GM23338 (cell line): Measurements from ENCODE around the gene MAP4. TPM values are rescaled to one million over a fixed set of nuclear protein-coding genes. Genes with fewer than 3 reads are reported as not detected.

Experiments used
- ATAC-seq: fragments of 200-7000 bp; cut with Tn5 transposase; 3 replicates; pipeline ENCODE4 v1.9.1; 2020
- DNase-seq: peaks from one replicate; pipeline ENCODE4 v3.0.0-alpha.2; 2015; ENCODE audit warnings: low spot score
- H2AFZ ChIP-seq: fragments of 200-600 bp; sonication (generic); 2 replicates; pipeline ENCODE4 v1.8.0; 2016; ENCODE audit warnings: antibody characterized with exemption, mild to moderate bottlenecking, moderate library complexity
- H3F3A ChIP-seq: fragments of 200-600 bp; sonication (generic); replicated peaks from 2 replicates; pipeline ENCODE4 v1.8.0; 2017; ENCODE audit warnings: antibody characterized with exemption, mixed run types, low read depth
- H3K27ac ChIP-seq: fragments of 200-600 bp; sonication (generic); 2 replicates; pipeline ENCODE4 v1.6.1; 2016; ENCODE audit warnings: low read depth
- H3K27me3 ChIP-seq: fragments of 200-600 bp; sonication (generic); 2 replicates; pipeline ENCODE4 v1.8.0; 2016; ENCODE audit warnings: mild to moderate bottlenecking, mixed run types, moderate library complexity; ENCODE audit not compliant: insufficient read depth
- H3K36me3 ChIP-seq: fragments of 200-600 bp; sonication (generic); 2 replicates; pipeline ENCODE4 v1.8.0; 2016; ENCODE audit warnings: mild to moderate bottlenecking; ENCODE audit not compliant: insufficient read depth
- H3K4me1 ChIP-seq: fragments of 200-600 bp; sonication (generic); 2 replicates; pipeline ENCODE4 v1.8.0; 2016; ENCODE audit warnings: mild to moderate bottlenecking, moderate library complexity; ENCODE audit not compliant: insufficient read depth
- H3K4me2 ChIP-seq: fragments of 200-600 bp; sonication (generic); 2 replicates; pipeline ENCODE4 v1.7.1; 2017; ENCODE audit warnings: mixed run types
- H3K4me3 ChIP-seq: fragments of 200-600 bp; sonication (generic); 2 replicates; pipeline ENCODE4 v1.6.1; 2016; ENCODE audit warnings: mixed run types
- H3K79me2 ChIP-seq: fragments of 200-600 bp; sonication (generic); replicated peaks from 2 replicates; pipeline ENCODE4 v1.8.0; 2017; ENCODE audit warnings: mild to moderate bottlenecking; ENCODE audit not compliant: insufficient read depth
- H3K9me2 ChIP-seq: fragments of 200-600 bp; sonication (generic); 2 replicates; pipeline ENCODE4 v1.8.0; 2017; ENCODE audit not compliant: insufficient read depth
- H4K20me1 ChIP-seq: fragments of 200-600 bp; sonication (generic); replicated peaks from 2 replicates; pipeline ENCODE4 v1.8.0; 2017; ENCODE audit warnings: mild to moderate bottlenecking; ENCODE audit not compliant: insufficient read depth
- H3K27ac Mint-ChIP-seq: 2 replicates; pipeline ENCODE4 v1.8.0; 2020; ENCODE audit warnings: inconsistent platforms, mild to moderate bottlenecking, moderate library complexity, mixed read lengths
- H3K27me3 Mint-ChIP-seq: 3 replicates; pipeline ENCODE4 v1.8.0; 2022; ENCODE audit warnings: low read depth, mild to moderate bottlenecking, moderate library complexity, mixed read lengths, inconsistent platforms; ENCODE audit not compliant: insufficient read depth, poor library complexity
- H3K36me3 Mint-ChIP-seq: 3 replicates; pipeline ENCODE4 v1.8.0; 2021; ENCODE audit warnings: low read depth, mild to moderate bottlenecking, inconsistent platforms, moderate library complexity, mixed read lengths
- H3K4me1 Mint-ChIP-seq: 3 replicates; pipeline ENCODE4 v1.8.0; 2020; ENCODE audit warnings: mild to moderate bottlenecking, inconsistent platforms, mixed read lengths
- H3K4me3 Mint-ChIP-seq: 3 replicates; pipeline ENCODE4 v1.8.0; 2021; ENCODE audit warnings: moderate library complexity, mild to moderate bottlenecking, inconsistent platforms, mixed read lengths
- H3K9me3 Mint-ChIP-seq: 3 replicates; pipeline ENCODE4 v1.8.0; 2020; ENCODE audit warnings: moderate library complexity, mild to moderate bottlenecking, inconsistent platforms, mixed read lengths
- CREB1 ChIP-seq: fragments of 250-450 bp; sonication (Bioruptor Pico); IDR thresholded peaks from 2 replicates; pipeline ENCODE4 v1.5.0; 2020; ENCODE audit warnings: low read depth, mild to moderate bottlenecking, moderate library complexity
- CTCF ChIP-seq, 2 experiments: fragments of 200-600 bp in 1 of 2; sonication (generic) in 1 of 2; conservative IDR thresholded peaks; 2 replicates each; pipeline versions ENCODE4 v1.5.1 to v1.6.1; 2016 to 2017; ENCODE audit warnings: antibody characterized with exemption in 2 of 2, low read depth in 2 of 2, mild to moderate bottlenecking in 2 of 2, moderate library complexity in 1 of 2
- ETS1 ChIP-seq: IDR thresholded peaks from 2 replicates; pipeline ENCODE4 v1.6.1; 2016; ENCODE audit warnings: antibody characterized with exemption
- EZH2 ChIP-seq: fragments of 200-600 bp; sonication (generic); IDR thresholded peaks from one replicate; pipeline ENCODE4 v1.8.0; 2017; ENCODE audit warnings: antibody characterized with exemption, mild to moderate bottlenecking, low read depth; ENCODE audit not compliant: unreplicated experiment
- EZH2phosphoT487 ChIP-seq: fragments of 200-600 bp; sonication (generic); IDR thresholded peaks from one replicate; pipeline ENCODE4 v1.8.1; 2018; ENCODE audit warnings: antibody characterized with exemption; ENCODE audit not compliant: unreplicated experiment
- JUNB ChIP-seq: IDR thresholded peaks from one replicate; pipeline ENCODE4 v1.6.1; 2016; ENCODE audit warnings: antibody characterized with exemption; ENCODE audit not compliant: unreplicated experiment
- NANOG ChIP-seq: IDR thresholded peaks from 2 replicates; pipeline ENCODE4 v1.6.1; 2016; ENCODE audit warnings: antibody characterized with exemption, borderline replicate concordance
- POLR2AphosphoS5 ChIP-seq: IDR thresholded peaks from 2 replicates; pipeline ENCODE4 v1.6.1; 2016; ENCODE audit warnings: antibody characterized with exemption, low read depth
- STAT1 ChIP-seq: IDR thresholded peaks from one replicate; pipeline ENCODE4 v1.6.1; 2016; ENCODE audit warnings: antibody characterized with exemption; ENCODE audit not compliant: unreplicated experiment
- ZNF114 ChIP-seq: fragments of 250-450 bp; sonication (Bioruptor Pico); IDR thresholded peaks from 2 replicates; pipeline ENCODE4 v1.5.0; 2020; ENCODE audit warnings: mild to moderate bottlenecking, moderate library complexity
- ZNF331 ChIP-seq: fragments of 250-450 bp; sonication (Bioruptor Pico); IDR thresholded peaks from 2 replicates; pipeline ENCODE4 v1.5.0; 2020; ENCODE audit warnings: low read depth, mild to moderate bottlenecking, moderate library complexity
- ZNF462 ChIP-seq: fragments of 250-450 bp; sonication (Bioruptor Pico); IDR thresholded peaks from 2 replicates; pipeline ENCODE4 v1.5.0; 2020; ENCODE audit warnings: mild to moderate bottlenecking, moderate library complexity
- polyA plus RNA-seq: library from polyadenylated mRNA; unstranded; fragments of >200 nt; fragmentation: Nextera tagmentation; extraction: Ambion mirVana; gene quantifications from 2 replicates; pipeline ENCODE4 v1.2.1, GENCODE V29; 2016
- total RNA-seq: library from RNA; depleted of rRNA; stranded (reverse); fragments of >200 nt; shearing (Covaris generic); gene quantifications from 2 replicates; pipeline ENCODE4 v1.2.3, GENCODE V29; 2014

MAP4 gene
- total and polyA plus RNA-seq, 2 experiments from 2014 or later, result 103 to 113 TPM

- H3K9me3 Mint-ChIP-seq, result no peaks in the 10 kb centered on the region
- Histone ChIP-seq H3K79me2 (no peaks in the 10 kb centered on the region), H3K9me2 (no peaks in the 10 kb centered on the region), H3K27me3 (no peaks in the 10 kb centered on the region), H3K36me3 (peaks cover 30% of the 10 kb centered on the region), H3F3A (no peaks in the 10 kb centered on the region), H2AFZ (no peak overlapping the region), H3K4me3 (no peak overlapping the region), H3K4me1 (no peaks in the 10 kb centered on the region), H3K27ac (no peak overlapping the region; the same call in 1 of the 2 replicates), H4K20me1 (no peaks in the 10 kb centered on the region; the same call in 1 of the 2 replicates), H3K4me2 (no peak overlapping the region)
- no peak overlapping the region for H3K27ac Mint-ChIP-seq
- DNase-seq, result no peak
- TF ChIP-seq POLR2AphosphoS5, result no peak
- peaks cover 42% of the 10 kb centered on the region for H3K36me3 Mint-ChIP-seq
- ATAC-seq, result no peak
- no peak overlapping the region for H3K4me3 Mint-ChIP-seq
- H3K27me3 Mint-ChIP-seq, result peaks cover 4% of the 10 kb centered on the region
- peaks cover 16% of the 10 kb centered on the region; the same call in 2 of the 3 replicates for H3K4me1 Mint-ChIP-seq
These were observed 104.2 kb downstream of the MAP4 start for GRCh38 chr3:47912006-47912504.

GRCh38 chr3:47910777-47911440 is 105.3 kb downstream of the MAP4 start:
- Histone ChIP-seq H2AFZ (no peak overlapping the region), H3K79me2 (no peaks in the 10 kb centered on the region), H3F3A (no peaks in the 10 kb centered on the region), H3K36me3 (peaks cover 21% of the 10 kb centered on the region), H3K9me2 (no peaks in the 10 kb centered on the region), H3K4me2 (no peak overlapping the region), H3K4me3 (no peak overlapping the region), H4K20me1 (no peaks in the 10 kb centered on the region; the same call in 1 of the 2 replicates), H3K27ac (no peak overlapping the region), H3K27me3 (no peaks in the 10 kb centered on the region), H3K4me1 (no peaks in the 10 kb centered on the region)
- H3K27me3 Mint-ChIP-seq, result peaks cover 4% of the 10 kb centered on the region
- H3K27ac Mint-ChIP-seq, result peak overlapping the region; percentile 22
- H3K36me3 Mint-ChIP-seq, result peaks cover 32% of the 10 kb centered on the region
- no peak for DNase-seq
- no peaks in the 10 kb centered on the region for H3K9me3 Mint-ChIP-seq
- peaks cover 16% of the 10 kb centered on the region; the same call in 2 of the 3 replicates for H3K4me1 Mint-ChIP-seq
- ATAC-seq, result peak; percentile 51; the same call in 2 of the 3 replicates
- no peak overlapping the region for H3K4me3 Mint-ChIP-seq
- TF ChIP-seq ZNF462 (CRISPR knock-in tag), result no peak
- no peak for TF ChIP-seq CTCF (conservative IDR thresholded peaks at IDR 0.05; ENCODE audit: low read depth in 2 of 2)
- no peak for TF ChIP-seq JUNB
- TF ChIP-seq POLR2AphosphoS5, result no peak
- no peak for TF ChIP-seq ZNF114 (CRISPR knock-in tag)
- TF ChIP-seq EZH2phosphoT487, result no peak
- TF ChIP-seq EZH2, result no peak
- TF ChIP-seq ETS1, result no peak
- no peak for TF ChIP-seq ZNF331 (CRISPR knock-in tag)
- TF ChIP-seq CREB1 (CRISPR knock-in tag), result no peak
- TF ChIP-seq STAT1, result no peak
- TF ChIP-seq NANOG, result no peak
